Colon (tissue), 2 donors: ENCODE measurements around the gene PREB.

Experiments
- FAIRE-seq: peaks from 2 replicates; lab custom pipeline; 2012; peaks lifted over from hg19 to GRCh38; lab: Jason Lieb, UNC
- donor health status: control.
- donor health status: control.

PREB gene

GRCh38 chr2:27152796-27153464, 18.5 kb upstream of the PREB start:
- FAIRE-seq, result no peak

GRCh38 chr2:27152102-27152795, 17.8 kb upstream of the PREB start:
- no peak for FAIRE-seq

- FAIRE-seq, result no peak
These were observed 16.3 kb upstream of the PREB start for GRCh38 chr2:27150639-27151230.

GRCh38 chr2:27149570-27150405, 15.4 kb upstream of the PREB start:
- FAIRE-seq, result no peak

- no peak for FAIRE-seq
These were observed 14.5 kb upstream of the PREB start, which contains the start of gene TCF23 for GRCh38 chr2:27148801-27149439. TCF23 (plus strand) TSS chr2:27149004; CDS start chr2:27149134, 130 bp downstream.

GRCh38 chr2:27147935-27148334, 13.5 kb upstream of the PREB start:
- no peak for FAIRE-seq

GRCh38 chr2:27145682-27146081, 11.2 kb upstream of the PREB start:
- FAIRE-seq, result no peak

GRCh38 chr2:27143285-27143684, 8.8 kb upstream of the PREB start:
- no peak for FAIRE-seq

- FAIRE-seq, result no peak
These were observed 4.9 kb upstream of the PREB start, which contains the start of gene PRR30 for GRCh38 chr2:27139310-27139709. PRR30 (minus strand) TSS chr2:27139410; CDS start chr2:27138329, 1,081 bp downstream.

GRCh38 chr2:27138111-27138510, 3.7 kb upstream of the PREB start:
- FAIRE-seq, result no peak

- no peak for FAIRE-seq
These were observed 3.0 kb upstream of the PREB start for GRCh38 chr2:27137322-27137935.

GRCh38 chr2:27136751-27137150, 2.3 kb upstream of the PREB start:
- FAIRE-seq, result no peak

- FAIRE-seq, result no peak
These were observed 1.1 kb upstream of the PREB start for GRCh38 chr2:27135478-27135955.

GRCh38 chr2:27134781-27135477, 493 bp upstream of the PREB start:
- no peak for FAIRE-seq

- FAIRE-seq, result no peak
These were observed 1.1 kb downstream of the PREB start for GRCh38 chr2:27133195-27133875.

GRCh38 chr2:27131429-27131828, 3.0 kb downstream of the PREB start:
- no peak for FAIRE-seq

- FAIRE-seq, result no peak
These were observed 4.0 kb downstream of the PREB start for GRCh38 chr2:27130396-27130795.

- FAIRE-seq, result no peak
These were observed 5.5 kb downstream of the PREB start for GRCh38 chr2:27128668-27129571.
